IMR-90 (cell line): ENCODE measurements around the gene AGBL1. TPM values are rescaled to one million over a fixed set of nuclear protein-coding genes. Genes with fewer than 3 reads are reported as not detected.

Source experiments
- ATAC-seq: fragments of 200-7000 bp; cut with Tn5 transposase; 2 replicates; pipeline ENCODE4 v1.9.1; 2020; ENCODE audit warnings: low read depth, mild to moderate bottlenecking, moderate library complexity
- BruUV-seq: library from RNA; stranded (reverse); fragments of 400-500 nt; replicated peaks from 2 replicates; lab custom pipeline; 2021; lab: Mats Ljungman, UMichigan
- CTCF ChIA-PET: fragments of 300-600 bp; formaldehyde crosslinking; extraction: SDS; loops from one replicate; lab custom pipeline; 2021; ENCODE audit warnings: antibody characterized with exemption; lab: Yijun Ruan, JAX
- POLR2A ChIA-PET: fragments of 300-600 bp; sonication (Branson Sonifier 250); formaldehyde crosslinking; loops from one replicate; lab custom pipeline; 2022; ENCODE audit warnings: antibody characterized with exemption; ENCODE audit not compliant: unreplicated experiment; lab: Charles Lee
- DNase-seq: peaks from one replicate; pipeline ENCODE4 v3.0.0; 2013
- H2AFZ ChIP-seq: replicated peaks from 2 replicates; pipeline ENCODE3; 2013; ENCODE audit warnings: low read length, mild to moderate bottlenecking; ENCODE audit not compliant: poor library complexity
- H2AK5ac ChIP-seq: 2 replicates; pipeline ENCODE4 v1.6.1; 2013; ENCODE audit warnings: low read depth, low read length, inconsistent platforms
- H2AK9ac ChIP-seq: replicated peaks from 2 replicates; pipeline ENCODE3; 2013; ENCODE audit warnings: mild to moderate bottlenecking, low read depth, low read length, moderate library complexity; ENCODE audit not compliant: poor library complexity
- H2BK120ac ChIP-seq: 2 replicates; pipeline ENCODE4 v1.6.1; 2013; ENCODE audit warnings: low read depth, low read length, inconsistent platforms
- H2BK15ac ChIP-seq: 3 replicates; pipeline ENCODE4 v1.6.1; 2013; ENCODE audit warnings: low read depth, low read length, inconsistent platforms
- H2BK20ac ChIP-seq: 2 replicates; pipeline ENCODE4 v1.6.1; 2013; ENCODE audit warnings: low read depth, mild to moderate bottlenecking, inconsistent platforms, low read length, moderate library complexity
- H2BK5ac ChIP-seq: 2 replicates; pipeline ENCODE4 v1.6.1; 2013; ENCODE audit warnings: mild to moderate bottlenecking, low read depth, low read length, inconsistent platforms; ENCODE audit not compliant: poor library complexity, severe bottlenecking
- H3K14ac ChIP-seq: replicated peaks from 2 replicates; pipeline ENCODE4 v1.6.1; 2013; ENCODE audit warnings: low read depth, low read length, inconsistent platforms
- H3K18ac ChIP-seq: 2 replicates; pipeline ENCODE4 v1.6.1; 2013; ENCODE audit warnings: low read depth, low read length, control low read depth
- H3K23ac ChIP-seq: 2 replicates; pipeline ENCODE4 v1.6.1; 2013; ENCODE audit warnings: low read depth, low read length, inconsistent platforms
- H3K27ac ChIP-seq: 2 replicates; pipeline ENCODE4 v1.5.1; 2013; ENCODE audit warnings: mild to moderate bottlenecking, control low read depth, low read length; ENCODE audit not compliant: insufficient read depth
- H3K27me3 ChIP-seq: 2 replicates; pipeline ENCODE4 v1.6.1; 2013; ENCODE audit warnings: low read length; ENCODE audit not compliant: control insufficient read depth, insufficient read depth
- H3K36me3 ChIP-seq: 2 replicates; pipeline ENCODE4 v1.6.1; 2013; ENCODE audit warnings: low read length, mixed read lengths; ENCODE audit not compliant: control insufficient read depth, insufficient read depth
- H3K4ac ChIP-seq: 2 replicates; pipeline ENCODE4 v1.6.1; 2013; ENCODE audit warnings: low read depth, low read length, inconsistent platforms
- H3K4me1 ChIP-seq: 2 replicates; pipeline ENCODE4 v1.6.1; 2013; ENCODE audit warnings: low read length, mixed read lengths; ENCODE audit not compliant: control insufficient read depth, insufficient read depth
- H3K4me2 ChIP-seq: 2 replicates; pipeline ENCODE4 v1.6.1; 2013; ENCODE audit warnings: low read depth, mild to moderate bottlenecking, control low read depth, low read length, moderate library complexity
- H3K4me3 ChIP-seq: 2 replicates; pipeline ENCODE4 v1.5.1; 2013; ENCODE audit warnings: low read depth, mild to moderate bottlenecking, control low read depth, low read length, moderate library complexity; ENCODE audit not compliant: insufficient read depth
- H3K56ac ChIP-seq: 2 replicates; pipeline ENCODE4 v1.6.1; 2013; ENCODE audit warnings: low read length, inconsistent platforms; ENCODE audit not compliant: insufficient read depth; ENCODE audit errors: extremely low read depth
- H3K79me1 ChIP-seq, 2 experiments: 2 replicates each; pipeline ENCODE4 v1.6.1; 2013; ENCODE audit warnings: low read length in 2 of 2, inconsistent platforms in 1 of 2, low read depth in 1 of 2
- H3K9ac ChIP-seq: 2 replicates; pipeline ENCODE4 v1.6.1; 2013; ENCODE audit warnings: low read depth, low read length, control low read depth
- H3K9me1 ChIP-seq: 2 replicates; pipeline ENCODE4 v1.6.1; 2013; ENCODE audit warnings: low read length, inconsistent platforms; ENCODE audit not compliant: insufficient read depth
- H3K9me3 ChIP-seq: 2 replicates; pipeline ENCODE4 v1.6.1; 2013; ENCODE audit warnings: low read length; ENCODE audit not compliant: control insufficient read depth, insufficient read depth
- H4K20me1 ChIP-seq: 2 replicates; pipeline ENCODE4 v1.6.1; 2013; ENCODE audit warnings: low read length, inconsistent platforms; ENCODE audit not compliant: insufficient read depth
- H4K5ac ChIP-seq: 2 replicates; pipeline ENCODE4 v1.6.1; 2013; ENCODE audit warnings: mild to moderate bottlenecking, low read depth, low read length, control low read depth
- H4K8ac ChIP-seq, 2 experiments: 2 replicates each; pipeline ENCODE4 v1.6.1; 2013; ENCODE audit warnings: low read depth in 2 of 2, low read length in 2 of 2, control low read depth in 1 of 2, inconsistent platforms in 1 of 2
- H4K91ac ChIP-seq: 2 replicates; pipeline ENCODE4 v1.6.1; 2013; ENCODE audit warnings: low read depth, low read length, inconsistent platforms; ENCODE audit not compliant: insufficient read depth
- BHLHE40 ChIP-seq: fragments of 150-350 bp; IDR thresholded peaks from 2 replicates; pipeline ENCODE4 v1.6.1; 2016; ENCODE audit warnings: mild to moderate bottlenecking, low read depth, low read length
- CEBPB ChIP-seq: IDR thresholded peaks from 2 replicates; pipeline ENCODE4 v1.6.1; 2012; ENCODE audit warnings: low read depth, low read length, improper control_type of control experiment
- CHD1 ChIP-seq: IDR thresholded peaks from 2 replicates; pipeline ENCODE4 v1.6.1; 2012; ENCODE audit warnings: low read depth, low read length, improper control_type of control experiment
- CTCF ChIP-seq: conservative IDR thresholded peaks from 2 replicates; pipeline ENCODE4 v1.5.1; 2012; ENCODE audit warnings: mild to moderate bottlenecking, low read depth, low read length, improper control_type of control experiment
- RFX5 ChIP-seq: IDR thresholded peaks from 2 replicates; pipeline ENCODE4 v1.8.0; 2012; ENCODE audit warnings: low read depth, mild to moderate bottlenecking, low read length, moderate library complexity
- WGBS, 2 experiments: methylation state at CpG; one replicate each; pipeline versions ENCODE4 v1.1.5 to v1.1.7; 2013; ENCODE audit warnings: missing lambda C conversion rate in 2 of 2; ENCODE audit not compliant: insufficient read length in 1 of 2; ENCODE audit errors: extremely low coverage in 2 of 2; 5-methylcytosine and 5-hydroxymethylcytosine counted together
- dilution Hi-C: fragments of 300-500 bp; cut with HindIII; formaldehyde crosslinking; loops from one replicate; pipeline ENCODE4 v1.14.3; 2018; ENCODE audit warnings: low sequenced_read_pairs; ENCODE audit not compliant: unreplicated experiment
- in situ Hi-C: fragments of 300-500 bp; cut with MboI; formaldehyde crosslinking; loops from 3 replicates; pipeline ENCODE4 v1.14.3; 2019; ENCODE audit warnings: low sequenced_read_pairs, inconsistent platforms, mixed read lengths
- intact Hi-C: fragments of 100-400 bp; cut with micrococcal nuclease; formaldehyde crosslinking; loops from 2 replicates; pipeline ENCODE4 v1.10.0; 2022
- polyA plus RNA-seq, 3 experiments: library from polyadenylated mRNA; depleted of rRNA; stranded (reverse); fragments of >200 nt; gene quantifications; 2 replicates each; pipeline ENCODE4 v1.2.3, GENCODE V29; 2012; ENCODE audit warnings: low replicate concordance in 1 of 3
- total RNA-seq: library from RNA; depleted of rRNA; stranded (reverse); fragments of >200 nt; gene quantifications from 2 replicates; pipeline ENCODE4 v1.2.3, GENCODE V29; 2012

Gene AGBL1
- total and polyA plus RNA-seq, 2 of the 4 experiments (the other 2 are of a cell fraction), result not detected

GRCh38 chr15:86759800-86760523, 680.3 kb downstream of the AGBL1 start:
- Histone ChIP-seq H2BK120ac (no peak overlapping the region), H2AK9ac (no peak overlapping the region), H3K79me1 (no peaks in the 10 kb centered on the region), H2BK5ac (no peak overlapping the region), H3K9me1 (no peaks in the 10 kb centered on the region), H3K18ac (no peak overlapping the region), H4K91ac (no peak overlapping the region), H3K9me3 (peaks cover 12% of the 10 kb centered on the region), H3K27ac (no peak overlapping the region), H4K20me1 (no peaks in the 10 kb centered on the region), H3K9ac (no peak overlapping the region), H4K8ac (no peak overlapping the region), H4K5ac (no peak overlapping the region), H3K14ac (no peak overlapping the region), H3K36me3 (no peaks in the 10 kb centered on the region), H3K4me3 (no peak overlapping the region), H3K56ac (no peak overlapping the region), H2BK20ac (no peak overlapping the region), H3K23ac (no peak overlapping the region), H3K4me1 (no peaks in the 10 kb centered on the region), H2BK15ac (no peak overlapping the region), H3K27me3 (no peaks in the 10 kb centered on the region), H2AFZ (no peak overlapping the region), H3K4me2 (no peak overlapping the region), H3K4ac (no peak overlapping the region), H2AK5ac (no peak overlapping the region)
- ATAC-seq (no peak), DNase-seq (no peak)
- in situ Hi-C loops (no loop called here), dilution Hi-C loops (no loop called here), intact Hi-C loops (no loop called here)
- no CpG with 5 or more reads among the region's 5 CpGs for WGBS, 2 experiments
- TF ChIP-seq RFX5, result no peak
- TF ChIP-seq CHD1, result no peak
- no peak for TF ChIP-seq CTCF
- TF ChIP-seq CEBPB, result no peak
- TF ChIP-seq BHLHE40, result no peak
- BruUV-seq, result no TSS peak
- ChIA-PET POLR2A (no interaction called here), CTCF (no interaction called here)
